B cell (primary cell): ENCODE measurements around the gene CGB1. TPM values are rescaled to one million over a fixed set of nuclear protein-coding genes. Genes with fewer than 3 reads are reported as not detected.
"Not testable (repeated sequence)": the region's sequence is repeated elsewhere in the genome, so short reads cannot be mapped to it uniquely, and the experiment has no call there.

Source experiments
- ATAC-seq: fragments of 200-7000 bp; cut with Tn5 transposase; one replicate; pipeline ENCODE4 v1.10.0; 2021; ENCODE audit warnings: low read depth, mild to moderate bottlenecking, moderate number of reproducible peaks, moderate library complexity
- CTCF ChIA-PET: fragments of 350-600 bp; sonication (Branson Sonifier 250); formaldehyde crosslinking; loops from one replicate; lab custom pipeline; 2021; ENCODE audit warnings: antibody characterized with exemption, inconsistent platforms; lab: Charles Lee
- POLR2A ChIA-PET: fragments of 350-600 bp; sonication (Branson Sonifier 250); formaldehyde crosslinking; loops from one replicate; lab custom pipeline; 2021; ENCODE audit warnings: antibody characterized with exemption; lab: Charles Lee
- DNase-seq: peaks from one replicate; pipeline ENCODE4 v3.0.0; 2013
- H2AFZ ChIP-seq: 2 replicates; pipeline ENCODE4 v1.6.1; 2012; ENCODE audit warnings: mild to moderate bottlenecking, low read depth, low read length; ENCODE audit not compliant: insufficient read depth, poor library complexity, severe bottlenecking
- H3K27ac ChIP-seq, 2 donors: 1 replicate in 1 of 2; 2 replicates in 1 of 2; pipeline ENCODE4 v1.5.1; 2012 to 2013; ENCODE audit warnings: low read length in 2 of 2, mild to moderate bottlenecking in 2 of 2, moderate library complexity in 1 of 2
- H3K27me3 ChIP-seq, 4 experiments: fragments of 200-600 bp in 1 of 4; sonication (generic) in 1 of 4; replicated peaks in 1 of 4; 1 replicate in 2 of 4; 2 replicates in 2 of 4; pipeline versions ENCODE4 v1.6.1 to v1.7.0; 2013 to 2016; ENCODE audit warnings: low read length in 3 of 4, mild to moderate bottlenecking in 2 of 4, mixed read lengths in 1 of 4, moderate library complexity in 1 of 4; ENCODE audit not compliant: insufficient read depth in 4 of 4, control insufficient read depth in 3 of 4; ENCODE audit errors: control extremely low read depth in 1 of 4
- H3K36me3 ChIP-seq, 2 experiments: replicated peaks in 1 of 2; 1 replicate in 1 of 2; 2 replicates in 1 of 2; pipeline versions ENCODE4 v1.6.1 to v1.7.1; 2013; ENCODE audit warnings: low read length in 1 of 2; ENCODE audit not compliant: insufficient read depth in 2 of 2, control insufficient read depth in 1 of 2; ENCODE audit errors: control extremely low read depth in 1 of 2, extremely low read depth in 1 of 2
- H3K4me1 ChIP-seq, 2 donors: fragments of 200-600 bp in 1 of 2; sonication (generic) in 1 of 2; 1 replicate in 1 of 2; 2 replicates in 1 of 2; pipeline versions ENCODE4 v1.5.1 to v1.6.1; 2013 to 2017; ENCODE audit warnings: low read length in 2 of 2; ENCODE audit not compliant: control insufficient read depth in 2 of 2, insufficient read depth in 2 of 2
- H3K4me2 ChIP-seq: replicated peaks from 2 replicates; pipeline ENCODE3; 2012; ENCODE audit warnings: mild to moderate bottlenecking, low read depth, low read length; ENCODE audit not compliant: poor library complexity, severe bottlenecking
- H3K4me3 ChIP-seq, 5 experiments: fragments of 200-600 bp in 1 of 5; sonication (generic) in 1 of 5; 1 replicate in 3 of 5; 2 replicates in 2 of 5; pipeline versions ENCODE4 v1.5.1 to v1.7.0; 2011 to 2016; ENCODE audit warnings: low read length in 4 of 5, mild to moderate bottlenecking in 4 of 5, low read depth in 2 of 5, control low read depth in 1 of 5, moderate library complexity in 1 of 5; ENCODE audit not compliant: insufficient read depth in 1 of 5; ENCODE audit errors: control extremely low read depth in 1 of 5, extremely low read depth in 1 of 5
- H3K79me2 ChIP-seq: fragments of 200-600 bp; sonication (generic); one replicate; pipeline ENCODE4 v1.6.0; 2016; ENCODE audit warnings: low read length; ENCODE audit not compliant: control insufficient read depth, insufficient read depth
- H3K9ac ChIP-seq: fragments of 200-600 bp; sonication (generic); 2 replicates; pipeline ENCODE4 v1.6.1; 2017; ENCODE audit warnings: mild to moderate bottlenecking, low read length, moderate library complexity
- H3K9me3 ChIP-seq, 3 donors: one replicate each; pipeline versions ENCODE4 v1.6.1 to v1.7.1; 2013; ENCODE audit warnings: low read length in 2 of 3; ENCODE audit not compliant: control insufficient read depth in 2 of 3, insufficient read depth in 1 of 3; ENCODE audit errors: control extremely low read depth in 1 of 3
- H4K20me1 ChIP-seq: 2 replicates; pipeline ENCODE4 v1.6.0; 2012; ENCODE audit warnings: mild to moderate bottlenecking, low read length; ENCODE audit not compliant: insufficient read depth, control insufficient read depth, poor library complexity, severe bottlenecking
- H3K27ac Mint-ChIP-seq: one replicate; pipeline ENCODE4 v1.8.0; 2021; ENCODE audit warnings: mixed read lengths
- H3K27me3 Mint-ChIP-seq: one replicate; pipeline ENCODE4 v1.8.0; 2021; ENCODE audit warnings: mixed read lengths
- H3K4me1 Mint-ChIP-seq: one replicate; pipeline ENCODE4 v1.8.0; 2021; ENCODE audit warnings: mixed read lengths
- H3K4me3 Mint-ChIP-seq: one replicate; pipeline ENCODE4 v1.8.0; 2021; ENCODE audit warnings: mixed read lengths
- H3K9me3 Mint-ChIP-seq: one replicate; pipeline ENCODE4 v1.8.0; 2022; ENCODE audit warnings: mixed read lengths; ENCODE audit not compliant: insufficient read depth
- EZH2 ChIP-seq: IDR thresholded peaks from 2 replicates; pipeline ENCODE4 v1.6.1; 2012; ENCODE audit warnings: borderline replicate concordance, low read depth, mild to moderate bottlenecking, moderate library complexity, low read length; ENCODE audit not compliant: insufficient read depth, poor library complexity, severe bottlenecking
- WGBS: methylation state at CpG from one replicate; pipeline ENCODE4 v1.1.5; 2013; ENCODE audit warnings: missing lambda C conversion rate; ENCODE audit not compliant: insufficient coverage; 5-methylcytosine and 5-hydroxymethylcytosine counted together
- intact Hi-C: fragments of 100-400 bp; cut with micrococcal nuclease; formaldehyde crosslinking; loops from one replicate; pipeline ENCODE4 v1.10.0; 2022
- polyA plus RNA-seq: library from polyadenylated mRNA; depleted of rRNA; stranded (reverse); fragments of >200 nt; gene quantifications from 2 replicates; pipeline ENCODE4 v1.2.3, GENCODE V29; 2012
- total RNA-seq, 2 donors: library from RNA; stranded (reverse); fragments of 120-200 nt in 1 of 2; gene quantifications; 1 replicate in 1 of 2; 2 replicates in 1 of 2; pipeline versions ENCODE4 v1.2.3 to v1.2.4, GENCODE V29; 2013 to 2022
- TF ChIP-seq, protein P1 (sequence below): fragments of 200-600 bp; IDR thresholded peaks from one replicate; pipeline ENCODE4 v1.8.0; 2022; ENCODE audit warnings: antibody characterized with exemption, mild to moderate bottlenecking

The CGB1 gene
- total and polyA plus RNA-seq, 2 donors (not counting 1 experiment from before 2014, with no cell fraction given): not detected

DNA sequence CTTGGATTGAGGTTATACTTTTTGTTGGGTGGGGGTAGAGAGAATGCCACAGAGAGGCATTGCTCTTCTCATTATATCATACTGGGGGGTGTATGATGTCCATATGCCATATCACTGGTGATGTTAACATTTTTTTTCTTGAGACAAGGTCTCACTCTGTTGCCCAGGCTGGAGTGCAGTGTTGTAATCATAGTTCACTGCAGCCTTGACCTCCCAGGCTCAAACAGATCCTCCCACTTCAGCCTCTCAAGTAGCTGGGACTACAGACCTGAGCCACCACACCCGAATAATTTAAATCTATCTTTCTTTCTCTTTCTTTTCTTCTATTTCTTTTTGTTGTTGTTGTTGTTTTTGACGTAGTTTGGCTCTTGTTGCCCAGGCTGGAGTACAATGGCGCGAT, 43.7 kb upstream of the CGB1 start:
- no peak overlapping the region for H3K9ac ChIP-seq
- peaks cover 11% of the 10 kb centered on the region for H3K27me3 Mint-ChIP-seq
- intact Hi-C loops: loop anchor here (10.0 kb wide), 1 partner anchor 296 kb away; no protein-coding TSS in a partner anchor
- H3K27ac ChIP-seq: no peak overlapping the region
- no peak overlapping the region for H3K4me3 ChIP-seq
- H3K9me3 ChIP-seq: peaks cover 0 to 4% (median 0%) of the 10 kb centered on the region in 3 donors
- no peaks in the 10 kb centered on the region for H3K36me3 ChIP-seq
- no CpG with 5 or more reads among the region's 4 CpGs for whole genome bisulfite sequencing
- H3K27me3 ChIP-seq: peaks cover 0 to 8% (median 0%) of the 10 kb centered on the region in 4 experiments
- H3K4me3 Mint-ChIP-seq: no peak overlapping the region
- no peak for ATAC-seq
- no peaks in the 10 kb centered on the region for H3K9me3 Mint-ChIP-seq
- ChIA-PET CTCF (no interaction called here), POLR2A (no interaction called here)
- H3K79me2 ChIP-seq: peaks cover under 1% of the 10 kb centered on the region
- no peak overlapping the region for H3K27ac Mint-ChIP-seq
- TF ChIP-seq, protein P1, sequence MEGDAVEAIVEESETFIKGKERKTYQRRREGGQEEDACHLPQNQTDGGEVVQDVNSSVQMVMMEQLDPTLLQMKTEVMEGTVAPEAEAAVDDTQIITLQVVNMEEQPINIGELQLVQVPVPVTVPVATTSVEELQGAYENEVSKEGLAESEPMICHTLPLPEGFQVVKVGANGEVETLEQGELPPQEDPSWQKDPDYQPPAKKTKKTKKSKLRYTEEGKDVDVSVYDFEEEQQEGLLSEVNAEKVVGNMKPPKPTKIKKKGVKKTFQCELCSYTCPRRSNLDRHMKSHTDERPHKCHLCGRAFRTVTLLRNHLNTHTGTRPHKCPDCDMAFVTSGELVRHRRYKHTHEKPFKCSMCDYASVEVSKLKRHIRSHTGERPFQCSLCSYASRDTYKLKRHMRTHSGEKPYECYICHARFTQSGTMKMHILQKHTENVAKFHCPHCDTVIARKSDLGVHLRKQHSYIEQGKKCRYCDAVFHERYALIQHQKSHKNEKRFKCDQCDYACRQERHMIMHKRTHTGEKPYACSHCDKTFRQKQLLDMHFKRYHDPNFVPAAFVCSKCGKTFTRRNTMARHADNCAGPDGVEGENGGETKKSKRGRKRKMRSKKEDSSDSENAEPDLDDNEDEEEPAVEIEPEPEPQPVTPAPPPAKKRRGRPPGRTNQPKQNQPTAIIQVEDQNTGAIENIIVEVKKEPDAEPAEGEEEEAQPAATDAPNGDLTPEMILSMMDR: no peak
- TF ChIP-seq EZH2: no peak
- H3K4me2 ChIP-seq: no peak overlapping the region
- H3K4me1 ChIP-seq: peaks cover 4 to 8% of the 10 kb centered on the region in 2 donors
- H4K20me1 ChIP-seq: peaks cover 1% of the 10 kb centered on the region
- no peak overlapping the region for H2AFZ ChIP-seq
- H3K4me1 Mint-ChIP-seq: peaks cover 10% of the 10 kb centered on the region
- no peak for DNase-seq

DNA sequence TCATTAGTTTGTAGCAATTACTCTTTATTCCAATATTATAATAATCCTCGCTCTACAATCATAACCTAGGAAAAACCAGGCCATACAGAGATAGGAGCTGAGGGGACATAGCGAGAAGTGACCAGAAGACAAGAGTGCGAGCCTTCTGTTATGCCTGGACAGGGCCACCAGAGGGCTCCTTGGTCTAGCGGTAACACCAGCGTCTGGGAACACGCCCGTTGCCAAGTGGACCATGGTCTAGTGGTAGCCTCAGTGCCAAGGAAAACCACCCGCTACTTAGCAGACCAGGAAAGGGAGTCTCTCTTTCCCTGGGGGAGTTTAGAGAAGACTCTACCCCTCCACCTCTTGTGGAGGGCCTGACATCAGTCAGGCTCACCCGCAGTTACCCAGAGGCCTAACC, 38.2 kb upstream of the CGB1 start:
- H3K4me1 Mint-ChIP-seq: peaks cover 11% of the 10 kb centered on the region
- H3K79me2 ChIP-seq, H3K9me3 Mint-ChIP-seq, H4K20me1 ChIP-seq, H2AFZ ChIP-seq, H3K9ac ChIP-seq, H3K4me3 Mint-ChIP-seq, H3K36me3 ChIP-seq, H3K27ac ChIP-seq, H3K4me2 ChIP-seq, H3K27ac Mint-ChIP-seq, H3K4me3 ChIP-seq, POLR2A ChIA-PET, ATAC-seq: not testable (repeated sequence)
- CTCF ChIA-PET: interaction anchor here (1.0 to 2.3 kb wide), 6 partner anchors 55 to 761 kb away, joined by 3 to 11 read pairs (median 5); no protein-coding TSS in a partner anchor
- WGBS: 6% methylated on average over 5 of the region's 9 CpGs
- peak; percentile 47 for DNase-seq
- Histone ChIP-seq H3K9me3 (peaks cover 0 to 17% (median 0%) of the 10 kb centered on the region in 3 donors), H3K27me3 (peaks cover 0 to 49% (median 18%) of the 10 kb centered on the region in 4 experiments), H3K4me1 (peaks cover 7 to 16% of the 10 kb centered on the region in 2 donors)
- intact Hi-C loops: loop anchor here (2.0 kb wide), 1 partner anchor 124 kb away; no protein-coding TSS in a partner anchor
- H3K27me3 Mint-ChIP-seq: peaks cover 41% of the 10 kb centered on the region
- TF ChIP-seq, protein P1: peak; percentile 47
